Mesothelial cell of epicardium (in vitro differentiated cells): ENCODE measurements around the gene CLPTM1L. TPM values are rescaled to one million over a fixed set of nuclear protein-coding genes. Genes with fewer than 3 reads are reported as not detected.
A peak's percentile ranks its signal among the peaks of the same experiment; 100 is the strongest.

Experiments used
- DNase-seq, 2 experiments: peaks; one replicate each; pipeline ENCODE4 v3.0.0; 2021; ENCODE audit warnings: low spot score in 2 of 2; ENCODE audit not compliant: unreplicated experiment in 2 of 2
- H3K27ac Mint-ChIP-seq: 2 replicates; pipeline ENCODE4 v1.8.0; 2021; ENCODE audit warnings: mixed read lengths
- H3K27me3 Mint-ChIP-seq: 2 replicates; pipeline ENCODE4 v1.8.0; 2021; ENCODE audit warnings: low read depth, mixed read lengths
- H3K36me3 Mint-ChIP-seq: 2 replicates; pipeline ENCODE4 v1.8.0; 2021; ENCODE audit warnings: mixed read lengths
- H3K4me1 Mint-ChIP-seq: 2 replicates; pipeline ENCODE4 v1.8.0; 2021; ENCODE audit warnings: mixed read lengths
- H3K4me3 Mint-ChIP-seq: 2 replicates; pipeline ENCODE4 v1.8.0; 2021; ENCODE audit warnings: mild to moderate bottlenecking, moderate library complexity, mixed read lengths
- H3K9me3 Mint-ChIP-seq: 2 replicates; pipeline ENCODE4 v1.8.0; 2021; ENCODE audit warnings: mixed read lengths
- CTCF ChIP-seq: fragments of 200-600 bp; sonication (generic); IDR thresholded peaks from one replicate; pipeline ENCODE4 v1.5.0; 2021; ENCODE audit warnings: antibody characterized with exemption; ENCODE audit not compliant: unreplicated experiment
- total RNA-seq: library from RNA; stranded (reverse); gene quantifications from 3 replicates; pipeline ENCODE4 v1.2.1, GENCODE V29; 2021

The CLPTM1L gene
- total RNA-seq, 1 donor from 2014 or later = 83.7 TPM

DNA sequence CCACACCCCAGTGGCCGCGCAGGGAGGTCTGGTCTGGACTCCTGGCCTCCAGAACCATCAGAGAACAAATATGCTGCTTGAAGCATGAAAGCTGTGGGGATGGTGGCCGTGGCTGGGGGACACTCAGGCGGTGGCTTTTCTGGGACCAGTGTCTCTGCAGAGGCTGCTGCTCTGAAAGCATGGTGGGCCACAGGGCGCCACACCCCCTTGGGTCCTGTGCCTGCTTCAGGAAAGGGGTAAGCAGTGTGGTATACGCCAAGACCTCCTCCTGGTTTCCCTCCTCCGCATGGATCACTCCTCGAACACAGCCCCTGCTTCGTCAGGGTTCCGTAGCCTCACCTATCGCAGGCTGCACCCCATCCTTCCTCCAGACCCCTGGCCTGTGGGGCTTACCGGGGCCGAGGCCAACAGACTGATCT lies 30.3 kb downstream of the CLPTM1L start:
- TF ChIP-seq CTCF = no peak
- Mint-ChIP-seq H3K4me3 (no peak overlapping the region), H3K27me3 (peaks cover 3% of the 10 kb centered on the region), H3K4me1 (peaks cover 6% of the 10 kb centered on the region), H3K9me3 (peaks cover 14% of the 10 kb centered on the region), H3K27ac (no peak overlapping the region), H3K36me3 (peaks cover 11% of the 10 kb centered on the region)
- peak in 1 of 2 experiments; percentile 30 for DNase-seq

GRCh38 chr5:1312993-1313833 lies 31.7 kb downstream of the CLPTM1L start:
- Mint-ChIP-seq H3K9me3 (peaks cover 14% of the 10 kb centered on the region), H3K27me3 (peaks cover 3% of the 10 kb centered on the region), H3K27ac (no peak overlapping the region), H3K36me3 (peaks cover 7% of the 10 kb centered on the region), H3K4me3 (no peak overlapping the region), H3K4me1 (peaks cover 6% of the 10 kb centered on the region)
- DNase-seq = peak in 1 of 2 experiments; percentile 30
- TF ChIP-seq CTCF = no peak

- Mint-ChIP-seq H3K9me3 (peaks cover 14% of the 10 kb centered on the region), H3K36me3 (no peaks in the 10 kb centered on the region), H3K27ac (no peak overlapping the region), H3K4me1 (peaks cover 4% of the 10 kb centered on the region), H3K4me3 (no peak overlapping the region), H3K27me3 (peaks cover 3% of the 10 kb centered on the region)
- no peak for TF ChIP-seq CTCF
- peak in 1 of 2 experiments; percentile 26 for DNase-seq
Observed at GRCh38 chr5:1312206-1312605, 32.7 kb downstream of the CLPTM1L start.

DNA sequence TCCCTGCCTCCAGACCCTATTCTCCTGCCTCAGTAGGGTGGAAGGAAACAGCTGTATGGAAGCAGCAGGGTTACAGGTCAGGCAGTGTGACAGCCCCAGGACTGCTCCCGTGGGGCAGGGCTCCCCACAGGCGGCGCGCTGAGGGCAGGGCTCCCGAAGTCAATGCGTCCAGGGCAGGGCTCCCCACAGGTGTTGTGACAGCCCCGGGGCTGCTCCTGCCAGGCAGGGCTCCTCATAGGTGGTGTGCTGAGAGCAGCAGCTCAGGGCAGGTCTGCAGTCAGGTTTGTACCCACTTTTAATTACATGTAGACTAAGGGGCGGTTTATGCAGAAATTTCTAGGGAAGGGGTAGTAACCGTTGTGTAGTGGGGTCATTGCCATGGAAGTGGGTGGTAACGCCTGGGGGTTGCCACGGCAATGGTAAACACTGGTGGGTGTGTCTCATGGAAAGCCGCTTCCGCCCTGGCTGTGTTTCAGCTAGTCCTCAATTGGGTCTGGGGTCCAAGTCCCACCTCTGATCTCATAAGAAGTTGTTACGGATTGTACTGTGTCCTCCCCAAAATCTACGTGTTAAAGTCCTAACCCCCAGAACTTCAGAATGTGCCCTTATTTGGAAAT lies 33.4 kb downstream of the CLPTM1L start:
- Mint-ChIP-seq H3K27me3 (peaks cover 4% of the 10 kb centered on the region), H3K9me3 (peaks cover 14% of the 10 kb centered on the region), H3K4me1 (peaks cover 2% of the 10 kb centered on the region), H3K27ac (no peak overlapping the region), H3K4me3 (no peak overlapping the region), H3K36me3 (no peaks in the 10 kb centered on the region)
- TF ChIP-seq CTCF = no peak
- DNase-seq = peak in 1 of 2 experiments; percentile 14

DNA sequence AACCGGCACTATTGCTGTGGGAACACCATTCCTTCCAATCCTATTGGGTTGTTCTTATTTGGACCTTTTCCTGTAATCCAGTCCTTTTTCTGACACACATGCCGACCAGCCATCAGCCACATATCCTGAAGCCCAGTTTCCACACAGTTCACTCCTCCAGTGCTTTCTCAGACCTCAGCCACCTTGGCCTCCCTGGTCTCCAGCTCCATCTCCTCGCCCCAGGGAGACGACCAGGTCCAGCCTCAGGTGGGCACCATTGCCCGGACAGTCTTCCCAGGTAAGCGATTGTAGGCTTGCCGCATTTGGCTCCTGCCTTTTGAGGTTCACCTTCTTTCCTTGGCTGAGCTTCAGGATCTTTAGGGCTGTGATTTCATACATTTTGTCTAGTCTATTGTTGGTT lies 34.8 kb downstream of the CLPTM1L start:
- Mint-ChIP-seq H3K9me3 (peaks cover 14% of the 10 kb centered on the region), H3K27ac (no peak overlapping the region), H3K36me3 (no peaks in the 10 kb centered on the region), H3K4me1 (no peaks in the 10 kb centered on the region), H3K4me3 (no peak overlapping the region), H3K27me3 (peaks cover 10% of the 10 kb centered on the region)
- no peak for TF ChIP-seq CTCF
- DNase-seq = no peak
